Stimulated activated CD8-positive, alpha-beta memory T cell treated with anti-CD3 and anti-CD28 coated beads, Interleukin-4, amount 100 ng/mL, for 48 hours (primary cell): Measurements from ENCODE around the gene FAM53A.

Experiments used
- DNase-seq: peaks from one replicate; pipeline ENCODE4 v3.0.0-alpha.2; 2020

FAM53A gene

DNA sequence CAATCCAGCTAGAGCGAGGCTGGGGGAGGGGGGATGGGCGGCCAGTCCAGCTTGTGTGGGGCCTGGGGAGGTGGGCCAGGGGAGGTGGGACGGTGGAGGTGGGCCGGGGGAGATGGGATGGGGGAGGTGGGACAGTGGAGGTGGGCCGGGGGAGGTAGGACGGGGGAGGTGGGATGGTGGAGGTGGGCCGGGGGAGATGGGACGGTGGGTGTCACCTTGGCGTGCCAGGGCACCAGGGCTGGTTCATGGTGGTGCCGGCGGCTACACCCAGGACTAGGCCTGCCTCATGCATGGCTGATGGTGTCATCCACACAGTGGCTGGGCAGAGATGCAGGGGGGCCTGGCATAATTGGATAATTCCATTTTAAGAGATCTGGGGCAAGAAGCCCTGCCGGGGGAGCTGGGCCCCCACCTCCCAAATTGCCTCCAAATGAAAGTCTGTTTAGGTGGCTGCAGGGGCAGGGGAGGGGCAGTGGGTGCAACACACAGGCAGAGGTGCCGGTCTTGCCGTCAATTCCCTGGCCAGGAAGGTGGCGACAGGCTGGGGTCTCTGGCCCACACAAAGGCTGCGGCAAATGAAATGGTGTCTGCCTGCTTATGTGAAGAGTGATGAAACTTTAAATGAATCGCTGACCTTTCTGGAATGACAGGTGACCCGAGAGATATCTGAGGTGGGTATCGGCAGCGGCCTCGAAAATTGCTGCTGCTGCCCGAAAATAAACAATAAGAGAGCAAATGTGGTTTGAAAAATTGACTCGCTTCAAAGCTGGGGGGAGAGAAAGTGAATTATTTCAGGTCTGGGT lies 82.1 kb downstream of the FAM53A start:
- no peak for DNase-seq

DNA sequence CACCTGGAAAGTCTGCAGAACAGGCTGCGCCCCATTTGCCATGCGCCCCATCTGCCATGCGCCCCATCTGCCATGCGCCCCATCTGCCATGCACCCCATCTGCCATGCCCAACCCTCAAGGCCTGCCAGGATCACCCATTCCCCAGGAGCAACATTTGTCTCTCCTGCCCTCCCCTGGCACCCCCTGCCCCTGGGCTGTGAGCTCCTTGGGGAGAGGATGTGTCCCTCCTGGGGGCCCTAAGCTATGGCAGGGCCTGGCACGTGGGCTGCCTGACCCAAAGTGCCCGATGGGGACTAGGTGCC lies 82.6 kb downstream of the FAM53A start:
- DNase-seq: no peak

GRCh38 chr4:1600811-1601532 lies 83.1 kb downstream of the FAM53A start:
- DNase-seq: no peak

GRCh38 chr4:1600211-1600780 lies 83.8 kb downstream of the FAM53A start:
- no peak for DNase-seq

- DNase-seq: no peak
Observed at GRCh38 chr4:1599491-1600210, 84.5 kb downstream of the FAM53A start.

DNA sequence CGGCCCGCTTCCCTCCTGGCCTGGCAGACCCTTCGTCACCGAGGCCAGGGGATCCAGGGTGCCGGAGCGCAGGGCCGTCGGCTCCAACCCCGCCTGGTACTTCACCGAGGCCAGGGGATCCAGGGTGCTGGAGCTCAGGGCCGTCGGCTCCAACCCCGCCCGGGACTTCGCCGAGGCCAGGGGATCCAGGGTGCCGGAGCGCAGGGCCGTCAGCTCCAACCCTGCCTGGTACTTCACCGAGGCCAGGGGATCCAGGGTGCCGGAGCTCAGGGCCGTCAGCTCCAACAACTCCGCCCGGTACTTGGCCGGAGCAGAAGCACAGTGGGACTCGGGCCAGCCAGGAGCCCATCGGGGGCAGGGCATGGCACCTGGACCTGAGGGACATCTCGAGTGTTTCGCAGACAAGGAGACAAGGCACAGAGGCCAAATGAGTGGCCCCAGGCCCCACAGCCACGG lies 85.1 kb downstream of the FAM53A start:
- no peak for DNase-seq

DNA sequence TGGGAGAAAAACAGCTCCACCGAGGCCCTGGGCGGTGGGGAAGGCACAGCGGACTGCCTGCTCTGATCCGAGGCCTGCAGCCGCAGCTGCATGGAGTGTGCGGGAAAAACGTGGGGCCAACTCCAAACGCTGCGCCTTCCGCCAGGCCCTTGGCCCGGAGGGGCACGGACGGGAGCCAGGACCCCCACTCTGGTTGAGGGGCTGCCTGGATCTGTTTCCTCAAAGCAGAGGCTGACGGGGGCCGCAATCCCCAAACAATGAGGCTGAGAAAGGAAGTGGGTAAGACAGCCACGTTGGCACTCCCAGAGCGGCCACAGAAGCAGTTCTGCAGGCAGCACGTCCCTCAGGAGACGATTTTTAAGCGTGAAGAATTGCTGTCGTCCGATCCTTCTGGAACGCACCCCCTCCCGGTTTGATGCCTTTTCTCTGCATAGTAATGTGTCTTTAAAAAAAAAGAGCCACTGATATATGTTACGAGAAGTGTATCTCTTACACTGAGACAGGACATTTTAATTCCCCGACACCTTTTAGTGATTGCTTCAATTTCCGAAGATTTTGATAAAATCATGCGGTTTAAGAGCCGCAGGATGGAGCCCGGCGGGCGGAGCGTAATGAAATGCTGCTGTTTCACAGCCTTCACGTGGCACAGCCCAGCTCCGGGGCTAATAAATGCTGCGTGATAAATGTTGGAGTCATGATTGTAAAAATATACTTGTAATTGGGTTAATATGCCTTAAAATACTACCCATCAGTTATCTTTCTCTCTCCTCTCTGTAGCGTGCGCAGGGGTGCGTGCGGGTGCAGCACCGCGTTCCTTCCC lies 85.7 kb downstream of the FAM53A start:
- DNase-seq: no peak

GRCh38 chr4:1597021-1597931 lies 86.8 kb downstream of the FAM53A start:
- no peak for DNase-seq

DNA sequence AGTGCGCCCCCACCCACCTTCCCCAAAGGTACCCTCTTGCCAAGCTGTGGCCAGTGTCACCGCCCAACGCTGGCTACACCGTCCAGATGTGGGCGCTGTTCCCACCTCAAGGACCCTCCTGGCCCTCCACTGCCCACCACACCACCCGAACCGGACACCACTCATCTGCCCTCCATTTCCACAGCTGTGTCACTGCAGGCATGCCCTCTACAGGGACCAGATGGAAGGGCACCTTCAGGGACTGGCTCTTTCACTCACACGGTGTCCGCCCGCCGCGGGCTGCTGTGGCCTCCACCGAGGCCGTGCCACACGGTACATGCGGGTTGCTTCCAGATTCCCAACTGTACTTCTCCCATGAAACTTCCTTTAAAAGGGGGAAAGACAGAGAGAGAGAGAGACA lies 87.7 kb downstream of the FAM53A start:
- no peak for DNase-seq

DNA sequence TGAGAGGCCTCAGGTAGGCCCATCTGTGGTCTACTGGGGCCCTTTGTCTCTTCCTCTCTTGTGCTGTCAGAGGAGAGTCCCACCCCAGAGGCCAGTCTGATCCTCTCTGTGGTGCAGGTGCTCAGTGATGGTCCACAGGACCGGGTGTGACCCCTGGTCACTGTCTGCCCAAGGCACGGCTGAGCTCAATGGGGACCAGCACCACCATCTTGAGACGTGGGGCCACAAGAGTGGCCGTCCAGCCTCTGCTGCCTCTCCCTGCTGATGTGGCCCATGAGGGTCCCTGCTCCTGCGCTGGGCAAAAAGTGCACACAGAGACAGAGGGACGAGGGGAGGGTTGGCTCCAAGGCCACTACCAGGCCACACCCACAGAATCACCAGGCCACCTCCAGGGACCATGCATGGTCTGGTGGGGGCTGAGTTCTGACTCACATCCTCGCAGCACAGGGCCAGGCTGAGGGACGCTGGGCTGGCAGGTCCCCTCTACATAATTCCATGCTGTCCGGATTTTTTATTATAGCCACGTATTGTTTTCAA lies 88.3 kb downstream of the FAM53A start:
- no peak for DNase-seq

GRCh38 chr4:1594871-1595788 lies 89.0 kb downstream of the FAM53A start:
- no peak for DNase-seq

DNA sequence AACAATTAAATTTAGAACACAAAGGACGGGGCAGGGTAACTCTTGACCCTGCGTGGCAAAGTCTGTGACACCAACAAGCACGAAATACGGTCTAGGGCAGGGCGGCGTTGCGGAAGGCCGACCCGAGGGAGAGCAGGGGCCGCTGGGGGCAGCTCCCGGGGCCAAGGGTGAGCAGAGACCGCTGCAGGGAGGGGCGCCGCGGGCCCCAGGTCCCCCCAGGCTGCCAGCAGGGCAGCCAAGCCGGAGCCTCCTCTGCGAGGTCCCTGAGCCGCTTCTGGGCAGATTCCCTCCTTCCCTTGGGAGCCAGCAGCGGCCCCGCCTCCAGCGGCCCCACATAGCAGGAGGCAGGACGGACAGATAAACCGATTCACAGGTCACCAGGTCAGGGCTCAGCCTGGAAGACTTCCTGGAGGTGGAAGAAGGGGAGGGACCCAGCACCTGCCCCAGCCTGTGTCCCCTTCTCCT lies 90.2 kb downstream of the FAM53A start:
- no peak for DNase-seq

DNA sequence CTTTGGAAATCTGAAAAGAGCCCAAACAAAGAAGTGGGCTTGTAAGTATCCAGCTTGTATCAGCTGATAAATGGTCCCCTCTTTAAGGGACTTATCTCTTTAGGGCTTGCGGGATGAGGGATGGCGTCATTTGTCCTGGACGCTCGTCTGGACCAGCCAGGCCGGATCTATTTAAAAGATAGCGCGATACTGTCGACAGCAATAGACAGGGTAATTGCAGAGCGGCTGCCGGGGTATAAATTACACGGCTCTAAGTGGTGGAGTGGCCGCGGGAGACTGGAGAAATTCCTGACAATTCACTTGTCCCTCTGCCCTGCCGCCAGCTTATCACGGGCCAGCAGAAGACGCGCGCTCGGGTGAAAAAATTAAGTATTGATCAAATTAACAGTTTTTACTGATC lies 90.7 kb downstream of the FAM53A start:
- DNase-seq: no peak

DNA sequence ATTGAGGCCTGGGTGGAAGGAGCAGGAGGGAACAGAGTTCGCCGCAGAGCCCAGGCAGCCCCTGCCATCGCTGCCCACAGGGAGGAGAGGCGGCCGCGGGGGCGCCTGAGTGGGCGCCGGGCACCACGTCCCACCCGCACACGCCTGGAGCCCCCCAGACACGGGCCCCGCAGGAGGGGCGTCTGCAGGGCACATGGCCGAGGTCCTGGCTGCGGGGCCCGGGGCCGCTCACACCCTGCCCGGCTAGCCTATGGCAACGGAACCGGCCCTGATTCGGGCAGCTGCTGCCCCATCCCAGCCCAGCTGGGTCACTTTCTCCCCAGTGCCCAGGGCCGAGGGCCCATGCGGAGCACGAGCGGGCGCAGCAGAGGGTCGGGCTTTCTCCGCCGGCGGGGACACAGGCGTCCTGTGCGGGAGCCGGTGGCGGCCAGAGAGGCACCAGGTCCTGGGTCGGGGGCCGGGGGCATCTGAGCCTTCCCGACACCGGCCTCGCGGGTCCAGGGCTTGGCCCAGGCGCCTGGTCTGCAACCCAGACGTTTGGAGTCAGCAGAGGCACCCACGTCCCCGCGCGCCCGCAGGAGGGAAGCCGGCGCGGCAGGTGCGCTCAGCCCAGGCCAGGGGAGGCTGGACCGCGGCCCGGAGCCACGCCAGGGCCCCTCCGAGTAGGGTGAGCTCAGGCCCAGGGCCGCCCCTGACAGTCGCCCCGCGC lies 91.2 kb downstream of the FAM53A start:
- DNase-seq: no peak

GRCh38 chr4:1592068-1592708 lies 91.9 kb downstream of the FAM53A start:
- no peak for DNase-seq

DNA sequence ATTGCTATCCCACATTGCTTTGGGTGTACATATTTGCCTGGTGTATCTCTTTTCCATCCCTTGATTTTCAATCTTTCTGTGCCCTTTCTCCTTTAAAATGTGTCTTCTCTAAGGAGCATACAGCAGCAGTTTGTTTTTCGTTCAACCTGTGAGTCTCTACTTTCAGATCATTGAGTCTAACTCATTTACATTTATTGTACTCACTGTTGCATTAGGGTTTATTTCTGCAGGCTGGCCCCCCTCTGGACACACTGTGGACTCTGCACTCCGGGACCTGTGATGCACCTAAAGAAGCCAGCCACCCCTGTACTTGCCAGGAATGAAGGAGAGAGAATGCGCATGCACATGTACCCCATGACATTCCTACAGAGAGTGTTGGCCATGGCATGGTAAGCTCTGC lies 93.0 kb downstream of the FAM53A start:
- no peak for DNase-seq

DNA sequence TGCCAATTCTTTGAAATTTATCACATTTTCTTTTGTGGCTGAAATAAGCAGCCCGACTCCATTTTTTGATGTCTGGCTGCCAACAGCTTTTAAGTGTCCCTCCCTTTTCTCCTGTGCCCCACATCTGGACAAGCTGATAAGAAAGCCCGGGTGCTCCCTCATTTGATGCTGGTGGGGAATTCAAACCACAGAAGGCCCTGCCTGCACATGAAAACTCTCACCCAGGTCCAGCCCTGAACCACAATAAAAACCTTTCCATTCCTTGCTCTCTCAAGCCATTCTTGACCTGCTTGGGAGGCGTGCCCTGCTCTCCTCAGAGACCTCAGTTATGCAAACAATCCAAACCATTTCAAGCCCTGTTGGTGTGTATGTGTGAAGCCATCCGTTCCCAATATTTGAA lies 93.9 kb downstream of the FAM53A start:
- DNase-seq: no peak
